GM21723 (cell line): ENCODE data around the gene FARS2.

Experiments used
- ATAC-seq: cut with Tn5 transposase; IDR thresholded peaks from one replicate; pipeline ENCODE4 v1.9.1; 2021; ENCODE audit warnings: mild to moderate bottlenecking, moderate library complexity; ENCODE audit not compliant: unreplicated experiment

FARS2 gene

DNA sequence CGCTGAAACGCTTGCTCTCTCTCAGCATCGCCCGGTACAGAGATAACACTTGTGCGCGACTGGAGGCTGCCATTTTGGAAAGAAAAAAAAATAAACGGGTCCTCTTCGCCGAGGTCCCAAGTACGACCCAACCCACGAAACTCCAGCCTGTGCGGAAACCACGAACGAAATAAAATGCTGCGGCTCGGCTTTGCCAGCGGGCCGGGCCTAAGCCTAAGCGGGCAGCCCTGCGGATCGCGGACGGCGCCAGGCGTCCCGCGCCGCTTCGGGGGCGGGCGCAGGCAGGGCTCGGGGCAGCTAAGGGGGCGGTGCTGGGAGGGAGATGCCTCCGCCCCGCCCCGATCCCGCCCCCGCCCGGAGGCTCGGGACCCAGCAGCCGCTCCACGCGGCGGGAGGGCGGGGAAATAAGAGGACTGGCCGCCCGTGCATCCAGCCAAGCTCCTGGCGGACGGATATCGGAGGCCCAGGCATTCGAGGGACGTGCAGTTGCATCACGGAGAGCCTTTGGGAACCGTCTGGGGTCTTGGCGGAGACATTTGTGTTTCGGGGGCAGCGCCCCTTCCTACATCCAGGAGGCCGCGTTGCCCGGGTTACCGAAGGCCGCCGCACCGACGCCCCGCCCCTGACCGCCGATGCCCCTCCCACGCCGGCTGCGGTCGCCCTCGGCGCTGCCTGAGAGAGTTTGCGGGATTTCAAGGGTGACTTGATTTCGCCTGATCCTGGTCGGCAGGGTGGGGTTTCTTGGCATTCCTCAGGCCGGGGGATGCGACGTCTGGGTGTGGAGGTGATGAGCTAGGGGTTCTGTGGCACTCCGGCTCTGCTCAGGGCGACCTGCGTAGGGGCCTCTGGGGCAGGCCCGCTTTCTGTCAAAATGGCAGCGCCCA is at the start of gene FARS2, which contains the start of gene LYRM4:
TSS of gene FARS2 (plus strand) at position 853 of the 884 bp plus-strand sequence.
TSS of gene LYRM4 (minus strand) at position 290 of the 884 bp plus-strand sequence. CDS start at position 73, 217 bp downstream.
- peak; percentile 74 for ATAC-seq

DNA sequence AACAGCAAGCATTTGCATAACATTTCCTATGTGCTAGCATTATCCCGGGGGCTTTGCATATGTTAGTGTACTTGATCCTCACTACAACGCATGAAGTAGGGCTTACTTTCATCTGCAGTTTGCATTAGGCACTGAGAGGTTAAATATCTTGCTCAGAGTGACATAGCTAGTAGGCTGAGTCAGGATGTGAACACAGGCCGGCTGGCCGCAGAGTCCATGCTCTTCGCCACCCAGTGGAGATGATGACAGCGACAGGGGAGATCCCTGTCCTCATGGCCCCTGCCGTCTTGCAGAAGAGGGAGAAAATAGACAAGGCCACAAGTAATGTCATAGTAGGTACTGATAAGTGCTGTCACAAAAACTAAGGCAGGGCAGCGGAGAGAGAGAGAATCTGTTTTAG is 47.5 kb upstream of the FARS2 start:
- no peak for ATAC-seq

DNA sequence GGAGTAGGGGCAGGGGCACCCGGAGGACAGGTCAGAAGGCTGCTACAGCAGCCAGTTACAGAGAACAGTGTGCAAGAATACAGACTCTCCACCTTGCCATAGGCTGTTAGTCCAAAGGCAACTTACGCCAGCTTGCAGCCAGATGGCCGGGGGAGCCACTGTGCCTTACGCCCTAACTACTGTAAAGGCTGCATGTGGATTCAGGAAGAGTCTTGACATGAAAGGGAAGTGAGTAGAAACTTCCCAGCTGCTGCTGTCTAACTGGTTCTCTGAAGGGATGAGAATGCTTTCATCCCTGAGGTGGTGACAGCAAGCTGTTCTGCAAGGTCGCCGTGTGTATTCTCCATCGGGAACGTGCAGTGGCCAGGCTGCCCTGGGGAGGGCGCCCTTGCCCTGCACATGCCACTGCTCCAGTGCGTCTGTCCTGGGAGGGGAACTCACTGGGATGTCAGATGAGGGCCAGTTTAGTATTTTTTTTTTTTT is 46.7 kb upstream of the FARS2 start:
- ATAC-seq: no peak

DNA sequence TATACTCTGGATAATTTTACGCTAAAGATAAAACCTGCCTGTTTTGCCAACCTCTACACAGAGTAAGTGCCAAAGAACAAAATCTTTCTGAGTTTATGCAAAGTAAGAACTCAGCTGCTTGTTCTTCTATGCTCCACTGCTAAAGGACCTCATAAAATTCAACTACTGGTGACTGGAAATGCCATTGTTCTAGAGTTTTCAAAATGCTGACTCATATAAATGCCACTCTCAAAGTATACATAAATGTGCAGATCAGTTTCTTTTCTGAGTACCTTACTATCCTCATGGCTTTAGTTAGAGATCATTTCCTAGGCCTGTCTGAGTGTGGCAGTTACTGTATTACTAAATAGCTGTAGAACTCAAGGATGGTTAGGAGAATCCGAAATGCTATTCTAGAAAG is 46.2 kb upstream of the FARS2 start:
- ATAC-seq: no peak

DNA sequence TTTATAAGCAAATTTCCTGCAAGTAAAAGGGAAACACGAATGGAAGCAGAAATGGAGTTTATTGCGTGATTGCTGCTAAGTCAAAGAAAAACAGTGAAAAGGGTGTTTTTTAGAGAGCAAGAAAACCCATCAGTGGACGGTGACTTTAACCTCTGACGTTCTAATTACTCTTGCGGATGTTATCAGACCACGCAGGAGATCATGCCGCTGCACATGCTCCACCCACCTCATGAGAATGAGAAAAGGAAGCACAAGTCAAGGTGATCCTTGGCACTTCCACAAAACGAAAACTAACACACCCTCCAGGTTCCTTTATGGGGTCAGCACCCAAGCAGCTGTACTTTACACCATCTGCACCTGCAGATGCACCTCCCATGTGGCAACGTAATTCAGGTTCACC is 45.5 kb upstream of the FARS2 start:
- ATAC-seq: no peak

DNA sequence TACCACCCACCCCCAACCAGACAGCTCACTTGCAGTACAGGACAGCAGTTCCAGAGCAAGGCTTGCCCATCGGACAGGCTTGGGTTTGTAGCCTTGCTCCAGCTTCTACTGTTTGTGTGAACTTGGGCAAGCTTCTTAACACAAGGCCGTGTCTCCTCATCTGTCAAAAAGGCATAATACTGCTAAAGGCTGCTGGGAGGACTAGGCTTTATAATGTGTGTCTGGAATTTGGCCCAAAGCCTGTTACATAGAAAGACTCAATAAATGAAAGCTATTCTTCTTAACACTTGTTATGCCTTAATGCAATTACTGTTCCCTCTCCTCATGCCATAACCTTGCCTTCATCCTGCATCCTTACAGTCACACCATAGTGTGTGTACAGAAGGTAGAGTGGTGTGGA is 44.0 kb upstream of the FARS2 start:
- ATAC-seq: no peak

DNA sequence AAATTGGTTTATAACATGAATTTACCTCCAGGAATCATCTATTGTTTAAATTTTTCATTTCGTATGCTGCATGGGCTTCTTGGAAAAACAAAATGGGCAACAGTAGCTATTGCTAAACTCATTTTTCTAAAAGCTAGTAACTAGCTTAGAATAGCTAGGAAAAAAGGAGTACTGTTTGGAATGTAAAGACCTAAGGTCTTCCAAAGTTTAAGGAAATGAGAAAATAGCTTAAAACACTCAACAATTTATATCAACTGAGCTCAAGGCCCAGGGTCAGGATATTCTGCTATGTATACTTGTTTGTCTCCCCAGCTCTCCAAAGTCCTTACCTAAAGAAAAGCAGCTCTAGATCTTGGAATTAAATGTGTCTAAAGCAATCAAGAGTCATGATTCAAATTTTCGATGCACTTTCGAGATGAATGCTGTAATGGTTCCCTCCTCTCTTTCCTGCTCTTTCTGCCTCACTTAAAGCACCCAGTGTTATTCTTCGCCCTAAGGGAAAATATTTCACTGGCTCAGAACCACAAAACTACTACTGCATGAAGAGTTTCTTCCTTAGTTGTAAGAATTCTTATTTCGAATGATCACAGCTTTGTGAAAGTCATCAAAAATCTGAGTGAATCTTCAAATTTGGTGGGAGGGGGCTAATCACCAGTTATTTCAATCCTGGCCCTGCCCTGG is 42.2 kb upstream of the FARS2 start:
- no peak for ATAC-seq

DNA sequence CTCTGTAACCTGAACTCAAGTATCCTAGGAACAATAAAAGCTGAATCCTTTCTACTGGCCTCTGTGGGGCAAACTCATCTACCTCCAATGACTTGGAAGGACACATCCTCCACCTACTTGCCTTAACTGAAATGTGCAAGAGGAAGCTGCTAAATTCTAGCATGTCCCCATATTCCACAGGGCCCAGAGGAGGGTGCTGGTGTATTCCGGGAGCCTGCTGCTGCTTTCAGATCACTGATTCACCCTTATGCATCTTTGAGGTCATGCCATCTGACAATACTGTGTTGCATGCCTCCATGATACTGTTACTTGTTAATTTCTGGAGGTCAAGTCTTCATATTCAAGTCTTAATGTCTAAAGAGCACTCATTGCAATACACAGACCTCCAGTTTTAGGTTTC is 40.9 kb upstream of the FARS2 start:
- no peak for ATAC-seq

DNA sequence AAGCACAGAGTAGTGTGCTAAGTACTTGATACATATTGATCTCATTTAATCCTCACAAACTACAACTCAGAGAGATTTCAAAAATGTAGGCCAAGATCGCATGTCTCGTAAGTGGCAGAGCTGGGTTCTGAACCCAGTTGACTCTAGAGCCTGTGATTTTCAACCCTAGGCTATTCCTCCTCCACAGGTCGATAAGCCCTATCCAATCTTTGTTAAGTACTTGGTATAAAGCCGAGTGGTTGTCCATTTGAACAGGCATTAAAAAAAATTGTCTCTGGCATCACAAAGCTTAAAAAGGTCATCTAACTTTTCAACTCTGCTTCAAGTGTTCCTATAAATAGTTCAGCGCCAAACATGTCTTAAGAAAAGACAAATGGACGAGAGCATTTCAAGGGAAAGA is 38.0 kb upstream of the FARS2 start:
- ATAC-seq: no peak

DNA sequence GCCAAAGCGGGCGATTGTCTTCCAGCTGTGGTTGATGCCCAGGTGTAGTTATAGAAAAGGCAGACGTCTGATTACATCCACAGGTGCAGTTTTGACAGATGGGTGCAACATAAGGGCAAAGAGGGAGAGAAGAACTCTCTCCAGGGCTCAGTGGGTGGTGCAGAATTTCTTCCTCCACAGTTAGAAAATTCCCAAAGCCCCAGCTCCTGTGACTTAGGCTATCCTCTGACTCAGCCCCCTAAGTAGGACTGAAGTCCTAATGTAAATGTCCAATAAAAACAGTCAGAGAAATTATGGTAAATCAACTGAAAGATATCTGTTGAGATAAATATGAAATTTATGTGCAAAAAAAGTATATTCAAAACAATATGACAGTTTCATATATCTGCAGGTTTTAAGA is 32.0 kb upstream of the FARS2 start:
- ATAC-seq: no peak

DNA sequence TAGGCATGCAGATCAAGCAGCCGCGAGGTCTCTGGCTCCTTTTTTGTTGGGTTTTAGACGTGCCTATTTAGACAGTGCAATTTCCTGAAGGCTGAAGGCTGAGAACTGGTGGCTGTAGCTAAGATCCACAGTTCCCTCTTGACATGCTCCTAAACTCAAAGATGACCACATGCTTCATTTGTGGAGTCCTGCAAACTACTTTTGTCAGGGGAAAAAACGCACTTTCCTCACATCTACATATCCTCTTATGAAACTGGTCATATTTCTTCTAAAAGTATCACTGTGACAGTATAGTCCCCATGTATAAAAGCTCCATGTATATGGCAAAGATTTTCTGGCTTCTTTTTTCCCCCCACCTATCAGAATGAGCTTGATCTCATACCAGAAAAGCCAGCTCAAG is 31.2 kb upstream of the FARS2 start:
- ATAC-seq: no peak

DNA sequence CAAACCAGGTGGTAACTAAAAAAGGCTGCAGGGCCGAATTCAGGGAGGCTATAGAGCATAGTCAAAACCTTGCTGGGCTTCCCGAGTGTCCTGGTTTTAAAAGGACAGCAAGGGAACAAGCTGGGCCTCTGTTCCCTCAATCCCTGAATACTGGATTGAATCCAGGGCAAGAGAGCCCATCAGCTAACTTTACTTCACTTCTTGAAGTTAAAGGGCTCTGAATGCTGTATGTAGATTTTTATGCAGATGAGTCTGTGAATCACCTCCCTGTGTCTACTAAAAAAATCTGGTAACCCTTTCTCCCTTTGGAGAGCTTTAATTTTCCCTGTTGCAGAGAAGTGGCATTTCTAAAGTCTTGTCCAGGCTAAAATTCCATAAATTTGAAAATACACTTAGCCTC is 30.0 kb upstream of the FARS2 start:
- ATAC-seq: no peak

DNA sequence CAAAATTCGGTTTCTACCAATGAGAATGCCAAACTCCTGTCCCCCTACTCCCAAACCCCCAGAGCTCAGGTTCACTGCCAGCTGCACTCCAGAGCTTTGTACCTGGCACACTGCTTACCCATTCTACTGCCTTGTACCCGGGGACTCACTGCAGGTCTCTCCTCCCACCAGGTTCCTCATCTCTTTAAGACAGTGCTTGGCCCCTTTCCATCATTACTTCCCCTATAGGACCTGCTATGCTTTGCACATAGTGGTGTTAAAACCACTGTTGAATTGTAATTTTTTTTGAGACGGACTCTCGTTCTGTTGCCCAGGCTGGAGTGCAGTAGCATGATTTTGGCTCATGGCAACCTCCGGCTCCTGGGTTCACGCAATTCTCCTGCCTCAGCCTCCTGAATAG is 26.4 kb upstream of the FARS2 start:
- ATAC-seq: no peak

DNA sequence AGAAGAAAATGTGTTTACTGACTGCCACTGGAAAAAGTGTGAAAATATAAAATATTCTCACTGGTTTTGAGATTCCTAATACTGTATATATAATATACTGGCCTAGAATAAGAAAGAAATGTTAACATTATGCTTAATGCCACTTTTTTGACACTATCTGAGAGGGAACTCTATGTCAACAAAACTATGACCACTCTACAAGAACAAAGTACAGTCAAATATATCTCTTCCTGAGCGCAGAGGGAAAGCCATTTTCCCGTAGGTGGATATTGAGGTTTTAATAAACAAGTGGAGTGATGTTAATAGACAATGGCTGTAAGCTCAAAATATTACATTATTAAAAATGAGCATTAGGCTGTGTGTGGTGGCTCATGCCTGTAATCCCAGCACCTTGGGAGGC is 25.5 kb upstream of the FARS2 start:
- no peak for ATAC-seq

DNA sequence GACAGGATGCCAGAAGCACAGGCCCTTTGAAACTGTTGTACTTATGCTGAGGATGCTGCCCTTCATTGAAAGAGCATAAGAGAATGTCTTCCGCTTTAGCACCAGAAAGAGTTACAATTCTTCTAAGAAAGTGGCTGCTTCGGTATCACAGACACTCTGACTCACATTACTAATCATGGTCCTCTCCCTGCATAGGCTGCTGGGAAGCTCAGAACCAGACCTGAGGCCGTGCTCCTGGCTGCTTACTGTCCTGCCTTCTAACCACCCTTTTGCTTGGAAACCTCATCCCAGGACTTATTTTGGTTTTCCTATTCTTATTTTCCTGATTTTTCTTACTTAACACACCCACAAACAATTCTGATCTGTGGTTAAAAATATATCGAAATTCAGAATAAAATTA is 23.5 kb upstream of the FARS2 start:
- no peak for ATAC-seq

DNA sequence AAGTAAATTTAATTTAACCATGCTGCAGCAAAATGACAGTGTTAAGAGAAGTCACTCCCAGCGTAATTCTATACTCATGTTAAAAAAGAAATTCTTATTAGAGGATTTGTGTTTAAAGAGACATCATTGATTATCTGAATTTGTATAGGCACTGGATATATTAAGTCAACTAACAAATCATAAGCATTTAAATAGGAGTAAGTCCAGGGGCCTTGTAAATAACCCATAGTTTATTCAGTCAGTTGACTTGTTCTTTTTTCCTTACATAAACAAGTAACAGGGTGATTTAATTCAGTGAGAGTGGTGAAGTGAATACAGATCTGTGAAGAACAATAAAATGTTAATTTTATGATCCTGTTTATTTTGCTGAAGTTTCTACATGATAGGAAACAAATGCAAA is 23.0 kb upstream of the FARS2 start:
- ATAC-seq: no peak

DNA sequence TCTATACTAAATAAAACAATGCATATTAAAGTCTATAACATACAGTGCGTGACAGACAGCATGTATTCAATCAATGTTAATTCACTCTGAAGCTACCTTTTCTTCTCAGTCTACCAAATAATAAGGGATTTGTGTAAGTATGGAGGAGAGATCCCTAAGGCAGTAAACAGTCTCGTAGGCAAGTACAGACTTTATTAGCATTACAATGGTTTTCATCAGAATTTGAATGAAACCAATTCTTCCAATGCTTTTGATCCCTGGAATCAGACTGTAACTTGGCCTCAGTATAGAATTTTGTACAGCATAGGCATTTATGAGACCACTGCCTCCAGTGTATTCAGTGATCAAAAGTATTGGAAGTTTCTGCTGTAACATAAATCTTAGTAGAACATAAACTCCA is 20.1 kb upstream of the FARS2 start:
- ATAC-seq: no peak

DNA sequence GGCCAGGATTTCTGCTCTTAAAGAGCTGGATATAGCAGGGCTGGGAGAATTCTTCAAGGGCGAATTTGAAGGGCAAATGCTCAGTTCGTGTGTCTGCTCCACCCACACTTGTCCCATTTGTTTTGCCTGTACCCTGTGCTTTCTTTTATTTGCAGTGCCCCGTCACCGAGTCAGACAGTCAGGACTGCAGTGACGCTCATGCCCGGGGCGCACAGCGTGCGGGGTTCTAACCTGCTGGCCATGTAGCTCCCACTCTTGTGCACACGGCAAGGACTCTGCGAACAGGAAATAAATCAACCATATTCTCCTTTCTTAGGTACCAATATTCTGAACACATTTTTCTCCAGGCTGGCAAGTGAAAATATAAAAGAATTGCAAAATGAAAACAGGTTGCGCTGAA is 18.2 kb upstream of the FARS2 start:
- no peak for ATAC-seq

DNA sequence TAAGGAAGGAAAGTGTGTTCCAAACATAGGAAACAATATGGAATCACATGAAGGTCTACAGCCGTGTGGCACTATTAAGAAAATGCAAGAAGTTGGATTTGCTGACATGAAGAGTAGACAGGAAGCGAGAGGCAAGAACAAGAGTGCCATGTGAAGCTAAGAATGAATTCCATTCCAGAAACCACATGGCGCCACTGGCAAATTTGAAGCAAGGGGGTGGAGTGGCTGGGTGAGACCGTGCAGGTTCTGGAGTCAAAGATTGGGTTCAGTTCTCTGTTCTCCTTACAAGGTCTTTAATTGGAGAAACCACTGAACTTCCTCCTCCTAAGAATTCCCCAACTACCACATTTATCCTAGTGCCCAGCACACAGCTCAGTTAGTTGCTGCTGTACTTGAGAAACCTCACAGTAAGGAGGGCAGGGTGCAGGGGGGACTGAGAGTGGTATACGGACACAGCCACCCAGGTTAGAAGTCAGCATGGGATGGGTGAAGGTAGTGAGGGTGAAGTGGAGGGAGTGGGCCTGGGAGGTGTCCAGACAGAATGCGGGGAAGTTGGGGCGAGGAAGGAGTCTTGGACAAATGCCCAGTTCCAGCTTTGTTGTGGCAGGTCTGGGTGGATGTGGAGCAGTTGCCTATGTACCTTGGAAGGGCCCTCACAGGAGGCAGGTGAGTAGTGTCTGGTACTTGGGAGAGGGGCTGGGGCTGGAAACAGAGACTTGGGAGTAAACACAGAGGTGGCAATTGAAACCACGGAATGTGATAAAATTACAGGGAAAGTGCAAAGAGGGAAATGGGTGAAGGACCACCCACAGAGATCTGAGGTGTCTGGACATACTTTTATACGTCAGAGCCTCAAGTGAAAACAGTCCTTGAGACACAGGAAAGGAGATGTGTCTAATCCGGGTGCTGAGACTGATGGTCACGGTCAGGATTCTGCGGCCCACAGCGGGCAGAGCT is 14.9 kb upstream of the FARS2 start:
- no peak for ATAC-seq

DNA sequence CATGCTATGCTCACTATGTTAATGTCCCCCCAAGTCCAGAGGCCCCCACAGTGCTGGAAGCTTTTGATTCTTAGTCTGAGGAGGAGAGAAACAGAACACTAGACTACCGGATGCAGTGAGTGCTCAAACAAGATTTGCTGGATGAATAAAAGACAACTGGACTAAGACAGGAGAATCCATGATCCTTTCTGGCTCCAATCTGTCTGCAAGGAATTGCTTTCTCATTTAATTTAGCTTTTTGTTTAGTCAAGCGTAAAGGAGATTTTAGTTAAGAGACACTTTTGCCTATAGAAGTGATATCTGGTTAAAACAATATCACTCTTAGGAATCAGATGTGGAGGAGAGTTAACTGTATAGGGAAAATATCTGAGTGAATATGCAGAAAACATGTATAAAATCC is 14.1 kb upstream of the FARS2 start:
- ATAC-seq: no peak
